HG02763 (cell line): ENCODE measurements around the gene RTEL1.
A peak's percentile ranks its signal among the peaks of the same experiment; 100 is the strongest.
"Not testable (repeated sequence)": the region's sequence is repeated elsewhere in the genome, so short reads cannot be mapped to it uniquely, and the experiment has no call there.

Experiments used
- ATAC-seq: cut with Tn5 transposase; IDR thresholded peaks from one replicate; pipeline ENCODE4 v1.9.1; 2021; ENCODE audit warnings: mild to moderate bottlenecking, moderate library complexity; ENCODE audit not compliant: unreplicated experiment

Gene RTEL1

DNA sequence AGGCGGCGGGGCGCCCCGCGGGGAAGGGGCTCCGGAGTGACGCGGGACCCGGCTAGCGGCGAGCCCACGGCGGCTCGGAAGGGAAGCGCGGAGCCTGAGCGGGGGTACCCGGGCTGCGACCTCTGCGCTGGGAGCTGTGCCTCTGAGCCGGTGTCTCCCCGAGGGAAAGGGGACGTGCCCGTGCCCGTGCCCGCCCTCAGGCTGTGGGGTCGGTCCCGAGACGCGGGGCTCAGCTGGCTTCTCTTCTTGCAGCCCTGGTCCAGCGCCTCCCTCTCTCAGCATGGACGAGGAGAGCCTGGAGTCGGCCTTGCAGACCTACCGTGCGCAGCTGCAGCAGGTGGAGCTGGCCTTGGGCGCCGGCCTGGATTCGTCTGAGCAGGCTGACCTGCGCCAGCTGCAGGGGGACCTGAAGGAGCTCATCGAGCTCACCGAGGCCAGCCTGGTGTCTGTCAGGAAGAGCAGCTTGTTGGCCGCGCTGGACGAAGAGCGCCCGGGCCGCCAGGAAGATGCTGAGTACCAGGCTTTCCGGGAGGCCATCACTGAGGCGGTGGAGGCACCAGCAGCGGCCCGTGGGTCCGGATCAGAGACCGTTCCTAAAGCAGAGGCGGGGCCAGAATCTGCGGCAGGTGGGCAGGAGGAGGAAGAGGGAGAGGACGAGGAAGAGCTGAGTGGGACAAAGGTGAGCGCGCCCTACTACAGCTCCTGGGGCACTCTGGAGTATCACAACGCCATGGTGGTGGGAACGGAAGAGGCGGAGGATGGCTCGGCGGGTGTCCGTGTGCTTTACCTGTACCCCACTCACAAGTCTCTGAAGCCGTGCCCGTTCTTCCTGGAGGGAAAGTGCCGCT, 50.4 kb downstream of the RTEL1 start:
- peak; percentile 11 for ATAC-seq

DNA sequence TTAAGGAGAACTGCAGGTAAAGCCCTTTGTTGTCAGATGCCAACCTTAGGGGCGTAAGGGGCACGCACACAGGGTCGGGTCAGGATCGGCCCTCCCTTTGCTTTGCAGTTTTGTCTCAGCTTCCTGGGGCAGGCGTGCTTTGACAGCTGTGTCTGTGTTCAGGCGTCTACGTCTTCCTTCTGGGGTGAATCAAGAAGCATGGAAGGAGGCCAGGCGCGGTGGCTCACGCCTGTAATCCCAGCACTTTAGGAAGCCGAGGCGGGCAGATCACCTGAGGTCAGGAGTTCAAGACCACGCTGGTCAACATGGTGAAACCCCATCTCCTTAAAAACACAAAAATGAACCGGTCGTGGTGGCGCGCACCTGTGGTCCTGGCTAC, 51.0 kb downstream of the RTEL1 start:
- no peak for ATAC-seq

DNA sequence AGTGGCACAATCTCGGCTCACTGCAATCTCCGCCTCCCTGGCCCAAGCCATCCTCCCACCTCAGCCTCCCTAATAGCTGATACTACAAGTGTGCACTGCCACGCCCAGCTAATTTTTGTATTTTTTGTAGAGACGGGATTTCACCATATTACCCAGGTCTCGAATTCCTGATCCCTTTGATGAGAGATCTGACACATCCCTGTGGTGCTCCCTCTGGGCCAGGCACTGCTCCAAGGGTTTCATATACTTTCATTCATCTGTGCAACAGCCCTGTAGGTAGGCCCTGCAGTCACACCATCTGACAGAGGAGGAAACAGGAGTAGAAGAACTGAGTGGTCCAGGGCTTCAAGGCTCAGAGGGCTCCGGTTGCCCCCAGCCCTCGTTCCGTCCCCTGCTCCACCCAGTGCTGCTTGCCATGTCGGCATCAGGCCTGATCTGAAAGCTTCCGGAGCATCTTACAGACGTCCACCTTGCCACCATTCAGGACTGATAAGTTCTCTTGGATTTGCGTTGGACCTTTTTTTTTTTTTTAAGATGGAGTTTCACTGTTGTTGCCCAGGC, 53.1 kb downstream of the RTEL1 start:
- ATAC-seq, result no peak

DNA sequence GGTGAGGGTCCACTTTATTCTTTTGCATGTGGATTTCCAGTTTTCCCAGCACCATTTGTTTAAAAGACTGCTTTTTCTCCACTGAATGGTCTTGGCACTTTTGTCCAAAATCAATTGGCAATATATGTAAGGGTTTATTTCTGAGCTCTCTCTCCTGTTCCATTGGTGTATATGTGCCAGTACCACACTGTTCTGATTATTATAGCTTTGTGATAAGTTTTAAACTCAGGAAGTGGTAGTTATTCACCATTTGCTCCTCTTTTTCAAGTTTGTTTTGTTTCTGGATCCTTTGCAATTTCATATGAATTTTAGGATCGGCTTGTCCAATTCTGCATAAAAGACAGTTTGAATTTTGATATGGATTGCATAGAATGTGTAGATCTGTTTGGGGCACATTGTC, 54.1 kb downstream of the RTEL1 start:
- ATAC-seq, result no peak

DNA sequence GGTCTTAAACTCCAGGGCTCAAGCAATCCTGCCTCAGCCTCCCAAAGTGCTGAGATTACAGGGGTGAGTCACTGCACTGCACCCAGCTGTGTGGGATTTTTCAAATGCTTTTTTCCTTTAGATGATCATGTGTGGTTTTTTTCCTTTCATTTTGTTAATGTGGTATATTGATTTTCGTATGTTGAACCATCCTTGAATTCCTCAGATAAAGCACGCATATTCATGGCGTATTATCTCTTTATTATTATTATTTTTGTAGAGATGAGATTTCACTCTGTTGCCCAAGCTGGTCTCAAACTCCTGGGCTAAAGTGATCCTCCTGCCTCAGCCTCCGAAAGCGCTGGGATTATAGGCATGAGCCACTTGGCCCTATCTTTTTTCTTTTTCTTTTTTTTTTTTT, 56.7 kb downstream of the RTEL1 start:
- ATAC-seq, result no peak

DNA sequence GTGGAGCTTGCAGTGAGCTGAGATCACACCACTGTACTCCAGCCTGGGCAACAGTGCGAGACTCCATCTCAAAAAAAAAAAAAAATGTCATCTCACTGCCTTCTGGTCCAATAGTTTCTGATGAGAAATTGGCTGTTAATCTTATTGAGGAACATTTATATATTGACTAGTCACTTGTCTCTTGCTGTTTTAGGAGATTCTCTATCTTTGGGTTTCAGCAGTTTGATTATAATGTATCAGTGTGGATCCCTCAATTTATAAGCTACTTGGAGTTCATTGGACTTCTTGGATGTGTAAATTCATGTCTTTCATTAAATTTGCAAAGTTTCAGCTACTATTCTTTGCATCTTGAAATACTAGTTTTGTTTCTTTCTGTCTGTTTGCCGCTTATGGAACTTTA, 60.9 kb downstream of the RTEL1 start:
- ATAC-seq, result no peak

DNA sequence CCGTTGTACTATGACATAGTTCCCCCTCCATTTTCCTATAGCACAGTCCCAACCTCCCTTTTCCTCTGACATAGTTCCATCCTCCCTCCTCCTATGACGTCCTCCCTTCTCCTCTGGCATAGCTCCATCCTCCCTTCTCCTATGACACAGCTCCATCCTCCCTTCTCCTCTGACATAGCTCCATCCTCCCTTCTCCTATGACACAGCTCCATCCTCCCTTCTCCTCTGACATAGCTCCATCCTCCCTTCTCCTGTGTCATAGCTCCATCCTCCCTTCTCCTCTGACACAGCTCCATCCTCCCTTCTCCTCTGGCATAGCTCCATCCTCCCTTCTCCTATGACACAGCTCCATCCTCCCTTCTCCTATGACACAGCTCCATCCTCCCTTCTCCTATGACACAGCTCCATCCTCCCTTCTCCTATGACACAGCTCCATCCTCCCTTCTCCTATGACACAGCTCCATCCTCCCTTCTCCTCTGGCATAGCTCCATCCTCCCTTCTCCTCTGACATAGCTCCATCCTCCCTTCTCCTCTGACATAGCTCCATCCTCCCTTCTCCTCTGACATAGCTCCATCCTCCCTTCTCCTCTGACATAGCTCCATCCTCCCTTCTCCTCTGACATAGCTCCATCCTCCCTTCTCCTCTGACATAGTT, 65.0 kb downstream of the RTEL1 start:
- ATAC-seq, result not testable (repeated sequence)

DNA sequence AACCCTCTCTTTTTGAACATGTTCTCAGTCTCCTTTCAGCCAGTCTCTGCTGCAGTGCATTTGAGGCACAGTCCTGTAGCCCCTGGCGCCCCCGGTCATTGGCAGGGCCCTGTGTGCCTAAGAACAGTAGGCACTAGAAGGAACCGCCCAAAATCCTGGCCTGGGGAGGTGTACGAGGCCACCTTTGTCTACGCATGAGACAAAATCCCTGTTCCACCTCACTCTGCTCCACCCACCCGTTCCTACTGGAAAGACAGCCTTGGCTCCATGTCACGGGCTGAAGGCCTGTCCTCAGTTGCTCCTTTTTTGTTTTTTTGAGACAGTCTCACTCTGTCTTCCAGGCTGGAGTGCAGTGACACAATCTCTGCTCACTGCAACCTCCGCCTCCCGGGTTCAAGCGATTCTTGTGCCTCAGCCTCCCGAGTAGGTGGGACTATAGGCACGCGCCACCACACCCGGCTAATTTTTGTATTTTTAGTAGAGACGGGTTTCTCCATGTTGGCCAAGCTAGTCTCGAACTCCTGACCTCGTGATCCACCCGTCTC, 72.1 kb downstream of the RTEL1 start:
- ATAC-seq, result not testable (repeated sequence)

DNA sequence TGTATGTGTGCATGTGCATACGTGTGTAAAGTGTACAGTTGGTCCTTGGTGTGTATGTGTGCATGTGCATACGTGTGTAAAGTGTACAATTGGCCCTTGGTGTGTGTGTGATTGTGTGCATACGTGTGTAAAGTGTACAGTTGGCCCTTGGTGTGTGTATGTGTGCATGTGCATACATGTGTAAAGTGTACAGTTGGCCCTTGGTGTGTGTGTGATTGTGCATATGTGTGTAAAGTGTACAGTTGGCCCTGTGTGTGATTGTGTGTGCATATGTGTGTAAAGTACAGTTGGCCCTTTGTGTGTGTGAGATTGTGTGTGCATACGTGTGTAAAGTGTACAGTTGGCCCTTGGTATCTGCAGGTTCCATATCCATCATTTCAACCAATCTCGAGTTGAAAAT, 73.3 kb downstream of the RTEL1 start:
- no peak for ATAC-seq

DNA sequence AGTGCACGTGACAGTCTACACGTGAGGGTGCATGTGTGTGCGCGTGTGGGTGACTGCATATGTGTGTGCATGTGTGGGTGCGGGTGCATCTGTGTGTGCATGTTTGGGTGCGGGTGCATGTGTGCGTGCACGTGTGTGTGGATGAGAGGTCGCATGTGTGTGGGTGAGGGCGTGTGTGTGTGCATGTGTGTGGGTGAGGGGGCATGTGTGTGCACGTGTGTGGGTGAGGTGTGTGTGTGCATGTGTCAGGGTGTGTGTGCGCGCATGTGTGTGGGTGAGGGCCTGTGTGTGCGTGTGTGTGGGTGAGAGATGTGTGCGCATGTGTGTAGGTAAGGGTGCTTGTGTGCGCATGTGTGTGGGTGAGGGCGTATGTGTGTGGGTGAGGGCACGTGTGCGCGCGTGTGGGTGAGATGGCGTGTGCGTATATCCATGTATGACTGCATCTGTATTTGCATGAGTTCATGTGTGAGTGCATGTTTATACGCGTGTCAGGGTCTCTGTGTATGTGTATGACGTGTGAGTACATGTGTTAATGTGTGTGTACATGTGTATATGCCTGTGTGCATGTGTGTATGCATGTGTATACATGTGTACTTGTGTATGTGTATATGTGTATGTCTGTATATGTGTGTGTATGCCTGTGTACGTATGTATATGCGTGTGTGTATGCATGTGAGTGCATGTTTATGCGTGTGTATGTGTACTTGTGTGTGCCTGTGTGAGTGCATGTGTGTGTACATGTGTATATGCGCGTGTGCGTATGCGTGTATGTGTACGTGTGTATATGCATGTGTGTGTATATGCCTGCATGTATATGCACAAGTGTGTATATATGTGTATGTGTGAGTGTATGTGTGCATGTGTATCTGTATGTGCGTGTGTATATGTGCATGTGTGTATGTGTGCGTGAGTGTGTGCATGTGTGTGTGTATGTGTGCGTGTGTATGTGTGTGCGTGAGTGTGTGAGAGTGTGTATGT, 74.3 kb downstream of the RTEL1 start:
- ATAC-seq, result no peak

DNA sequence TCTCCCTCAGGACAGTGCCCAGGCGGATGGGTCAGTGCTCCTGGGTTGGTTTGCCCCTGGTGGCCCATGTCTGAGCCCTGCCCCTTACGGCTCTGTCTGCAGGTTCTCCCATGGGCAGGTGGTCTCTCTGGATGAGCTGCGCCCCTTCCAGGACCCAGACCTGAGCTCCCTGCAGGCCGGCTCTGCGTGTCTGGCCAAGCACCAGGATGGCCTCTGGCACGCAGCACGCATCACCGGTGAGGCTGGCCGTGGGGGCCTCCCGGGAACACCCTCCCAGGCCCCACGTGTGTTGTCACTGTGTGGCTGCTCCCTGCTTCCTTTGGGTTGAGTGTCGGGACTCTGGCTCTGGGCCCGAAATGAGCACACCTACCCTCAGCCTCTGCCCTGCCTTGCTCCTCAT, 75.0 kb downstream of the RTEL1 start:
- no peak for ATAC-seq

DNA sequence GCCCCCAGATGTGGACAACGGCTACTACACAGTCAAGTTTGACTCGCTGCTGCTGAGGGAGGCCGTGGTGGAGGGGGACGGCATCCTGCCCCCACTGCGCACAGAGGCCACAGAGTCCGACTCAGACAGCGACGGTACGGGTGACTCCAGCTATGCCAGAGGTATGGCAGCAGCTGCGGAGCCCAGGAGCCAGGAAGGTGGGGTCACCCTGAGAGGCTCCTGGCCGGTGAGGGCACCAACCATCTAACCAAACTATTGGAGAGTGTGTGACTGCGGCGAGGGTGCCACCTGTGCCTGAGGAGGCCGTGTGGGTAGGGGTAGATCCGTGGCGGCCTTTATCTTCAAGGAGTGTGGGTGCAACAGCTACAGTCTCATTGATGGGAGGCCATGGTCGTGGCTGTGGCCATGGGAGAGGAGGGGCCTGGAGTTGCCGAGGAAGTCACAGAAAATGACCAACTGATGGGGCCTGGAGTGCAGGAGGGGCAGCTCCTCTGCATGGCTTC, 75.5 kb downstream of the RTEL1 start:
- no peak for ATAC-seq

DNA sequence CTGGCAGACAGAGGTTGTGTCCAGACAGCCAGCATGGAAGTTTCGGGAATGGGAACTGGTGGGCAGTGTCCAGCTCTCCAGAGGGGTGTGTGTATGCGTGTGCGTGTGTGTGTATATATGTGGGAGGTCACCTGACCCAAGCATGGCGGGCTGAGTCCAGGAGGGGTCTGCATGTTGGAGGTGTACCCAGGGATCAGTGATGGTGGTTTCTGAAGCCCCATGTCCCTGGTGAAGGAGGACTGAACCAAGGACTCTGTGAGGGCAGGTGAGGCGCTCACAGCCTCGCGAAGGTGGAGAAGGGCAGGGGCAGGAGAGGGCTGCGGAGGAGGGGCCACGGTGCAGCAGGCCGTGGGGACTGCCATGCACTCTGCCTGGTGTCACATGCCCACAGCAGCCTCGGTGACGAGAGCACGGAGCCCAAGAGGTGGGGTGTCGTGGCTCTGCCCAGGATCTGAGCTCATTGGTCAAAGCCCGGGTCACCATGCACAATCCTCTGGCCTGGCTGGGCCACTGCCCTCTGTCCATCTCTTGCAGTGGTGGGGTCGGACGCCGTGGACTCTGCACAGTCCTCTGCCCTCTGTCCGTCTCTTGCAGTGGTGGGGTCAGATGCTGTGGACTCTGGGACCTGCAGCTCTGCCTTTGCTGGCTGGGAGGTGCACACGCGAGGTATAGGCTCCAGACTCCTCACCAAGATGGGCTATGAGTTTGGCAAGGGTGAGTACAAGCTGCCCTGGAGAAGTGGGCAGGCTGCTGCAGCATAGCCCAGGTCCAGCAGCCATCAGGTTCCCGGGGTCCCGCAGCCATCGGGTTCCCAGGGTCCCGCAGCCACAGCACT, 76.2 kb downstream of the RTEL1 start:
- ATAC-seq, result no peak

DNA sequence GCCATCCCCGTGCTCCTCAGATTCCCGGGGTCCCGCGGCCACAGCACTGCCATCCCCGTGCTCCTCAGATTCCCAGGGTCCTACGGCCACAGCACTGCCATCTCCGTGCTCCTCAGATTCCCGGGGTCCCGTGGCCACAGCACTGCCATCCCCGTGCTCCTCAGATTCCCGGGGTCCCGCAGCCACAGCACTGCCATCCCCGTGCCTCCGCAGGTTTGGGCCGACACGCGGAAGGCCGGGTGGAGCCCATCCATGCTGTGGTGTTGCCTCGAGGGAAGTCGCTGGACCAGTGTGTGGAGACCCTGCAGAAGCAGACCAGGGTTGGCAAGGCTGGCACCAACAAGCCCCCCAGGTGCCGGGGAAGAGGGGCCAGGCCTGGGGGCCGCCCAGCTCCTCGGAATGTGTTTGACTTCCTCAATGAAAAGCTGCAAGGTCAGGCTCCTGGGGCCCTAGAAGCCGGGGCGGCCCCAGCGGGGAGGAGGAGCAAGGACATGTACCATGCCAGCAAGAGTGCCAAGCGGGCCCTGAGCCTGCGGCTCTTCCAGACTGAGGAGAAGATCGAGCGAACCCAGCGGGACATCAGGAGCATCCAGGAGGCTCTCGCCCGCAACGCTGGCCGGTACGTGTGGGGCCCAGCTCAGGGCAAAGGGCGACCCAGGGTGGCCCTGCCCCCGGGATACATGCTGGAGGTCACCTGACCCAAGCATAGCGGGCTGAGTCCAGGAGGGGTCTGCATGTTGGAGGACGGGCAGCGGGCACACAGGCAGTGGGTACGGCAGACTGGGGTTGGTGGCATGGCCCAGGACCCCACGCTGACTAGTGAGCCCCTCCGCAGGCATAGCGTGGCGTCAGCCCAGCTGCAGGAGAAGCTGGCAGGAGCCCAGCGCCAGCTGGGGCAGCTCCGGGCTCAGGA, 77.1 kb downstream of the RTEL1 start:
- no peak for ATAC-seq

DNA sequence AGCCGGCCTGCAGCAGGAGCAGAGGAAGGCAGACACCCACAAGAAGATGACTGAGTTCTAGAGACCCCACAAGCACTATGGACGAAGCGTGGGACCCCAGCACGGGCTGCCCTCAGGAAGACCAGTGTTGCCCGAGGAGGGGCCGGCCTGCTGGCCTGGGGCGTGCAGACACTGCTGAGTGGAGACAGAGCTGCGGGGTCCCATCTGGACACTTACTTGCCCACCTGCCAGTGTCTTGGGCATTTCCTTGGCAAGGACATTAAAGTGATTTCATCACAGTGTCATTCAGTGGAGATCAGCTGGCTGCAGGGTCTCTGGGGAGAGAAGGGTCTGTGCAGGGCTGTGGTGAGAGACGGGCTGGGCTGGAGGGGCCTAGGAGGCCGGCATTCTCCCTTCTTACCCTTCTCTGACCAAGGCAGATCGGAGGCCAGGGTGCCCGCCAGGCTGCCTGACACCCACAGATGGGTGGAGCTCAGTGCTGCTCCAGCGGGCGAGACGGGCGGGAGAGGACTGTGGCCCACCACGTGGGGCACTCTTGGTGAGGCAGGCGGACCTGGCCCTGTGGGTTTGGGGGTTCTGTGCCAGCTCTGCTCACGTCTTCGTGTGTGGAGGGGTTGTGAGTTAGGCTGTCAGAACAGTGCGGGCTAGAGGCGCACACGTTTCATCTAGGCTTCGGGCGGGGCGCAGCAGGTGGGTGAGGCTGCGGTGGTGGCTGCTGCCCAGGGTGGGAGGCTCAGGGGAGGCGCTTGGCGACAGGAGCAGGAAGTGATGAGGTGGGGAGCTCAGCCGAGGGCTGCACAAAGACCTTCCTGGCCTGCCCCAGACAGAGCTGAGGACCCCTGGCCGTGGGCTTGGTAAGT, 78.0 kb downstream of the RTEL1 start, which contains the start of gene LIME1:
LIME1 (plus strand) TSS at position 806 of the 860 bp plus-strand sequence. CDS start 886 bp downstream, outside the sequence.
- ATAC-seq, result no peak

DNA sequence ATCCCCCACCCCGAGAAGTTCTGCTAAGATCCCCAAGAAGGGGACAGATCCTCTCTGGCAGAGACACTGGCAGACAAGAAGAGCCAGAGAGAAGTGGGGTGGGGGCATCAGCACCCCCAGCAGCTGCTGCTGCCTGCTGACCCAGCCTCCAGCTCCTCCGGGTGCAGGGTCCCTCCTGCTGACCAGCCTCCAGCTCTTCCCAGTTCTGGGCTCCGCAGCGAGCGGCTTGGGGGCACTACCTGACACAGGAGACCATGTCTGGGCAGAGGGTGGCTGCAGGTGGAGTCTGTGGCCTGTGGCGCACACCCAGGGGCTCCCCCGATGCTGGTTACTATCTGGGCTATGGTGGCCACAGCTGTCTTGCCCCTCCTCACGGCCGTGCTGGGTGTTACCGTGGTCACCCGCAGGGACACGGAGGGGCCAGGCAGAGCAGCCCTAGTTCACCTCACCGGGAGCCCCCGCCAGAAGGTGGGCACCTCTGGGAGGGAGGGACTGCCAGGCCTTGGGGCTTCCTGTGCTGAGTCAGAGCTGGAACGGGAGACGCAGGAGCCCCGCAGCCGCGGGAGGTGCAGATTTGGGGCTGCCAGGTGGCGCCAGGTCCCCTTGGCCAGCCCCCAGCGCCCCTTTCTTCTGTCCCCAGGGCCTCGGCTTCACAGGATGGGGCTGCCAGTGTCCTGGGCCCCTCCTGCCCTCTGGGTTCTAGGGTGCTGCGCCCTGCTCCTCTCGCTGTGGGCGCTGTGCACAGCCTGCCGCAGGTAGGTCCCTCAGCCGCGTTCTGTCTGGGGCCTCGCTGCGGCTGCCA, 79.0 kb downstream of the RTEL1 start:
- no peak for ATAC-seq

DNA sequence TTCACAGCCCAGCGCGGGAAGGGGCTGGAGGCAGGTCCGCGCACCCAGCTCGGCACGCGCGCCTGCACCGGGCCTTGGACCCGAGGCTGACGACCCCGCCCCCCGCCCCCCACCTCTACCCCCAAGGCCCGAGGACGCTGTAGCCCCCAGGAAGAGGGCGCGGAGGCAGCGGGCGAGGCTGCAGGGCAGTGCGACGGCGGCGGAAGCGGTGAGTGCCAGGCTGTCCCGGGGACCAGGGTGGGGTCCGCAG, 79.5 kb downstream of the RTEL1 start:
- no peak for ATAC-seq
